ENCODE results near the gene ACTR3C.

DNA sequence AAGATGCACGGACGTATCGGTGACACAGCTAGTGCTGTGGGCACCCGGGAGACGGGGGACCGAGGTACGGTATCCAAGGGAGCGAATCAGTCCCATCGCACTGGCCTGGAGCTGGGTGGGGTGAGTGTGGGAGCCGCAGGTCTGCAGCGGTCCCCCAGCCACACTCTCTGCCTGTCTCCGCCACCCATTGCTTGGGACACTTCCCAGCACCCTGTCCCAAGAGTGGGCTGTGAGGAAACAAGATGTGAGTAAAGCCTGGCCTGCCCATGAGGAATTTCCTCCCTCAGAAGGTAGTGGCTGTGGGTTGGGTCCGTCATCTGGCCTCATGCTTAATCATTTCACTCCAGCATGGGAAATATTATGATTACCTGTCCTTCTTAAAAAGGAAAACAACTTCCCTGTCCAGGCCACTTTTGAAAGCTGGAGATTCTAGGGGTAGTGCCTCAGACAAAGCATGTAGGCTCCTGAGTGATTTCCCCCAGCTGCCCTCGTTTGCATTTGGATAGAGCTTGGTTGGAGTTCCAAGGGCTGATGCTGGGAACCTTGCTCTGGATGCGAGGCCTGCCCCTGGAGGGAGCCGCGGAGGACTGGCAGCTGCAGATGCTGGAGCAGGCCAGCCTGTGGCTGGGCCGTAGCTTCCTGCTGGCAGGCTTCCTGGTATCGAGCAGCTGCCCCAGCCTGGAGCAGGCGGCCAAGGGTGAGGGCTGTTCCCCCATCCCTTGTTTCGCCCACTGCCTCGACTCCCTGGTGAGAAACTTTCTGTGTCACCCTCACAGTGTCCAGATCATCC, 6.2 kb upstream of the ACTR3C start:
- TF ChIP-seq, protein P1, sequence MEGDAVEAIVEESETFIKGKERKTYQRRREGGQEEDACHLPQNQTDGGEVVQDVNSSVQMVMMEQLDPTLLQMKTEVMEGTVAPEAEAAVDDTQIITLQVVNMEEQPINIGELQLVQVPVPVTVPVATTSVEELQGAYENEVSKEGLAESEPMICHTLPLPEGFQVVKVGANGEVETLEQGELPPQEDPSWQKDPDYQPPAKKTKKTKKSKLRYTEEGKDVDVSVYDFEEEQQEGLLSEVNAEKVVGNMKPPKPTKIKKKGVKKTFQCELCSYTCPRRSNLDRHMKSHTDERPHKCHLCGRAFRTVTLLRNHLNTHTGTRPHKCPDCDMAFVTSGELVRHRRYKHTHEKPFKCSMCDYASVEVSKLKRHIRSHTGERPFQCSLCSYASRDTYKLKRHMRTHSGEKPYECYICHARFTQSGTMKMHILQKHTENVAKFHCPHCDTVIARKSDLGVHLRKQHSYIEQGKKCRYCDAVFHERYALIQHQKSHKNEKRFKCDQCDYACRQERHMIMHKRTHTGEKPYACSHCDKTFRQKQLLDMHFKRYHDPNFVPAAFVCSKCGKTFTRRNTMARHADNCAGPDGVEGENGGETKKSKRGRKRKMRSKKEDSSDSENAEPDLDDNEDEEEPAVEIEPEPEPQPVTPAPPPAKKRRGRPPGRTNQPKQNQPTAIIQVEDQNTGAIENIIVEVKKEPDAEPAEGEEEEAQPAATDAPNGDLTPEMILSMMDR (IDR thresholded peaks at IDR 0.05; ENCODE audit: insufficient read depth, low read length, poor library complexity, severe bottlenecking), result no peak
- TF ChIP-seq EZH2phosphoT487 (conservative IDR thresholded peaks at IDR 0.05; ENCODE audit: low read length), result no peak

Measured in SU-DHL-6 (cell line).